ENCODE measurements around the gene ARFRP1.
A peak's percentile ranks its signal among the peaks of the same experiment; 100 is the strongest.
"Not testable (repeated sequence)": the region's sequence is repeated elsewhere in the genome, so short reads cannot be mapped to it uniquely, and the experiment has no call there.

The ARFRP1 gene

DNA sequence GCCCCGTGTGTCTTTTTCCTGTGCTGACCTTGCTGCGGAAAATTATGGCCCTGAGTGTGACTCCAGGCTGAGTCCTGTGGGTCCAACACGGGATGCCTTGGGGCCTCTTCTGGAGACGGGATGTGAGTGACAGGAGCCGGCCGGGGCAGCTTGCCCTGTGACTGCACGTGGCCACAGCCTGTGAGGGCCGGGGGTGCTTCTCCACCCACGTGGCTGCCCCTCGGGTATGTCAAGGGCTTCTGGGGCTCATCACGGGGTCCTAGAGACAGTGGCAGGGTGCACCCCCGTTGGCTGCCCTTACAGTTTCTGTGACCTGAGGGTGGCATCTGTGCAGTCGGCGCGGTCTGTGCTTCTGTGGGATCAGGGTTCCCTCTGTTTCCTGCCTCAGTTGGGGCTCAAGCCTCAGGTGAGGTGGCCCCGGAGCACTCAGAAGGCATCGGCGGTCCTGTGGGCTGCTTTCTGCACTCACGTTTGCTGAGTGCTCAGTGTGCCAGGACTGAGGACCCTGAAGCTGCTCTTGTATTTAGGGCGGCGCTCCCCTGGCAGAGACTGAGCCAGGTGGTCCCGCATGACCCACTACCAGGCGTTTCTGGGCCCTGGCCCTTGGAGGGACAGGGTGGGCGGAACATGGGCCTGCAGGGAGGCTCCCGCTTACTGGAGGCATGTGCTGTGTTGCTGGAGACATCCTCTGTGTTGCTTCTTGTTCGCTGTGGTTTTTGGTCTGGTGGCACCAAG is 44.3 kb downstream of the ARFRP1 start:
- no peak for DNase-seq (ENCODE audit: low read depth)
- H3K4me3 ChIP-seq (ENCODE audit: low read length): no peak overlapping the region
- TF ChIP-seq, protein P1, sequence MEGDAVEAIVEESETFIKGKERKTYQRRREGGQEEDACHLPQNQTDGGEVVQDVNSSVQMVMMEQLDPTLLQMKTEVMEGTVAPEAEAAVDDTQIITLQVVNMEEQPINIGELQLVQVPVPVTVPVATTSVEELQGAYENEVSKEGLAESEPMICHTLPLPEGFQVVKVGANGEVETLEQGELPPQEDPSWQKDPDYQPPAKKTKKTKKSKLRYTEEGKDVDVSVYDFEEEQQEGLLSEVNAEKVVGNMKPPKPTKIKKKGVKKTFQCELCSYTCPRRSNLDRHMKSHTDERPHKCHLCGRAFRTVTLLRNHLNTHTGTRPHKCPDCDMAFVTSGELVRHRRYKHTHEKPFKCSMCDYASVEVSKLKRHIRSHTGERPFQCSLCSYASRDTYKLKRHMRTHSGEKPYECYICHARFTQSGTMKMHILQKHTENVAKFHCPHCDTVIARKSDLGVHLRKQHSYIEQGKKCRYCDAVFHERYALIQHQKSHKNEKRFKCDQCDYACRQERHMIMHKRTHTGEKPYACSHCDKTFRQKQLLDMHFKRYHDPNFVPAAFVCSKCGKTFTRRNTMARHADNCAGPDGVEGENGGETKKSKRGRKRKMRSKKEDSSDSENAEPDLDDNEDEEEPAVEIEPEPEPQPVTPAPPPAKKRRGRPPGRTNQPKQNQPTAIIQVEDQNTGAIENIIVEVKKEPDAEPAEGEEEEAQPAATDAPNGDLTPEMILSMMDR (conservative IDR thresholded peaks at IDR 0.05; ENCODE audit: low read length): no peak

DNA sequence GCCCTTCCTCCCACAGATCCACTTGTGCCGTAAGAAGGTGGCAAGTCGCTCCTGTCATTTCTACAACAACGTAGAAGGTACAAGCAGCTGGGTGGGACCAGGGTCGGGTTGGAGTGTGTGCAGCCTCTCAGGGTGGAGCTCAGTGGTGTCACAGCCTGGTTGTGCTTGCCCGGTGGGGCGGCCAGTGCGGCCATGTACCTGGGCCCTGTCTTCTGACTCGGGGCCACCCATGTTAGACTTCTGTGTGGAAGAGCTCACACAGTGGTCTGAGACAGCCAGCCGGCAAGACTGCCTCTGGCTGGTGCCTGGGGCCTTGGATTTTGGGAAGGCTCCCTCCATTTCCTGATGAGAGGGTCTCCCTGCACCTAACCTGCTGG is 45.0 kb downstream of the ARFRP1 start:
- TF ChIP-seq, protein P1 (conservative IDR thresholded peaks at IDR 0.05; ENCODE audit: low read length): no peak
- no peak overlapping the region for H3K4me3 ChIP-seq (ENCODE audit: low read length)
- DNase-seq (ENCODE audit: low read depth): no peak

DNA sequence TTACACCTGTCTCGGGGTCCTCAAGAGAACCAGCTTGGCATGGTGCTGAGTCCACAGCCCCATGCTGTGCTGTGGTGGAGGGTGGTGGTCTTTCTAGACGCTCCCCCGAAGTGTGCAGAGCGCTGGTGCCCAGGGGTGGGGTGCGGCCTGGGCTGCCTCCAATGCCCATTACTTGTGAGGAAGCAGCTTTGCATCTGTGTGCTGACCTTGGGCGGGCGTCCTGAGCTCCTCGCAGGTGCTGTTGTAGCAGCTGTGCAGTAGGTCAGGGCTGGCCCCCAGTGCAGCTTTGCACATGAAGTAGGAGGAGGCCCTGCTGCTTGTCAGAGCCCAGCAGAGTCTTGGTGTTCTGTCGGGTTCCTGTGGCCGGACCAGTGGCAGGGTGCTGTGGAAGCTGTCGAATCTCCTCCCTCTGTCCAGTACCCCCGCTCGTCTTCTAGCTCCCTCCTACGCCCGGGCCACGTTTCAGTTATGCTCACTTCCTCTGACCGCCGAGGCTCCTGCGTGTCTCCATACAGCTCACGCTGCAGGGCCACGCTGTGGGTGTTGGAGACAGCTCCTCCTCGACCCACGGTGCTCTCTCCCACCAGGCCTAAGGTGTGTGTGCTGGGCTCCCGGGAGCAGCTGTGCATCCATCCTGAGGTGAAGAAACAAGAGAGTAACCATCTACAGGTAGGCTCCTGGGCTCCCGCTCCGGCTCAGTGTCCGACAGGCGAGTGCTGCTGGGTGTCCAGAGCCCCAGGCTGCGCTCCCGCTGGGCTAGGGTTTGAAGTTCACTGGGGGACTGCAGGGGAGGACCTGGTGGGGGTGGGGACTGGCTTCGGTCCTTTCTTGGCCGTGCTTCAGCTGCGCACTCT is 45.6 kb downstream of the ARFRP1 start:
- no peak overlapping the region for H3K4me3 ChIP-seq (ENCODE audit: low read length)
- no peak for DNase-seq (ENCODE audit: low read depth)
- TF ChIP-seq, protein P1 (conservative IDR thresholded peaks at IDR 0.05; ENCODE audit: low read length): no peak

DNA sequence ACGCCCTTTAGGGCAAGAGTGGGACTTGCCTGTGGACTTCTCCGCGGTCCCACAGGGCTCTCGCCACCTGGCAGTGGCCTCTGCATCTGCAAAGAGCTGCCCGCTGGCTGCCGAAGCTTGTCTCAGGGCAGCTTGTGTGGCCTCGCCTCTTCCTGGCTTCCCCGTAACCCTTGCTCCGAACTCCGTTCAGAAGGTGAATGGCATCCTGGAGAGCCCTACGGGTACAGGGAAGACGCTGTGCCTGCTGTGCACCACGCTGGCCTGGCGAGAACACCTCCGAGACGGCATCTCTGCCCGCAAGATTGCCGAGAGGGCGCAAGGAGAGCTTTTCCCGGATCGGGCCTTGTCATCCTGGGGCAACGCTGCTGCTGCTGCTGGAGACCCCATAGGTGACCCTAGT is 46.7 kb downstream of the ARFRP1 start:
- no peak overlapping the region for H3K4me3 ChIP-seq (ENCODE audit: low read length)
- DNase-seq (ENCODE audit: low read depth): no peak
- TF ChIP-seq, protein P1 (conservative IDR thresholded peaks at IDR 0.05; ENCODE audit: low read length): no peak

DNA sequence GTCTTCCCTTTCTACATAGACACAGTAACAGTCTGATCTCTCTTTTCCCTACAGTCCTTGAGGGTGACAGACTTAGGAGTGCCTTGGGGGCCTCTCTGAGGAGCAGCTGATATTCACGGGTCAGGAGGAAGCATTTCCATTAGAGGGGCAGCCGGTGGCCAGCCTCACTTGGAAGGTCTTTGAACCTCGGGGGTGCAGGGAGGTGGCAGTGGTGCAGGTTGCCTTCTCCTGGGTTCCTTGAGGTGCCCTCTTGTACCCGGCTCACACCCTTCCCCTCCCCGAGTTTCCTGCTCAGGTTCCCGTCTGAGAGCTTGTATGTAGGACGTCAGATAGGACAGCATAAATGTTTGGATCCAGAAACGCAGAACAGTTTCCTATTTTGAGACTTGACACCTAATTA is 47.2 kb downstream of the ARFRP1 start:
- no peak for DNase-seq (ENCODE audit: low read depth)
- H3K4me3 ChIP-seq (ENCODE audit: low read length): no peak overlapping the region
- TF ChIP-seq, protein P1 (conservative IDR thresholded peaks at IDR 0.05; ENCODE audit: low read length): no peak

DNA sequence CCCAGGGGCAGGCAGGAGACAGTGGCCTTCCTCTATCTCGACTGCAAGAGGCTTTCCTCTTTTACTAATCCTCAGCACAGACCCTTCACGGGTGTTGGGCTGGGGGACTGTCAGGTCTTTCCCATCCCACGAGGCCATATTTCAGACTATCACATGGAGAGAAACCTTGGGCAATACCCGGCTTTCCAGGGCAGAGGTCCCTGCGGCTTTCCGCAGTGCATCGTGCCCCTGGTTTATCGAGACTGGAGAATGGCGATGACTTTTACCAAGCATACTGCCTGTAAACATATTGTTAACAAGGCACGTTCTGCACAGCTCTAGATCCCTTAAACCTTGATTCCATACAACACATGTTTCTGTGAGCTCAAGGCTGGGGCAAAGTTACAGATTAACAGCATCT is 47.6 kb downstream of the ARFRP1 start:
- DNase-seq (ENCODE audit: low read depth); H3K4me3 ChIP-seq (ENCODE audit: low read length): not testable (repeated sequence)

DNA sequence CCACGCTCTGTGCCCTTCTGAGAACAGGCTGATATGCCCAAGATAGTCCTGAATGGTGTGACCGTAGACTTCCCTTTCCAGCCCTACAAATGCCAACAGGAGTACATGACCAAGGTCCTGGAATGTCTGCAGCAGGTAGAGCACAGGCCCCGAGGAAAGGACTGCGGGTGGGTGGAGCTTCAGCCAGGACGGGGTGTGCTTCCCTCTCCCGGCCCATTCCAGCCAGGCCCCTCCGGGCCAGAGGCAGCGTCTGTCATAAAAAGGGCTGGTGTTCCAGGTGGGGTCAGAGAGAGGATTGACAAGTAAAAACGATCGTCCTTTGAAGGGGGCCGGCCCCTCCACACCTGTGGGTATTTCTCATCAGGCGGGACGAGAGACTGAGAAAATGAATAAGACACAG is 48.4 kb downstream of the ARFRP1 start:
- TF ChIP-seq, protein P1 (conservative IDR thresholded peaks at IDR 0.05; ENCODE audit: low read length): no peak
- DNase-seq (ENCODE audit: low read depth): no peak

More for the DNA sequence above, 48.4 kb downstream of the ARFRP1 start:
- H3K4me3 ChIP-seq (ENCODE audit: low read length): peak overlapping the region; percentile 88

Data from AG10803 (cell line).